Measurements from ENCODE around the gene MREG.

- TF ChIP-seq ZNF274 (IDR thresholded peaks at IDR 0.05; ENCODE audit: low read depth, low read length) (no peak), YY1 (IDR thresholded peaks at IDR 0.05; ENCODE audit: insufficient read depth, insufficient read length) (no peak)
Observed at GRCh38 chr2:215973954-215974699, 39.2 kb downstream of the MREG start.

All from NT2/D1 (cell line).